GM19351 (cell line): ENCODE data around the gene PAX7.

Source experiments
- ATAC-seq: cut with Tn5 transposase; IDR thresholded peaks from one replicate; pipeline ENCODE4 v1.9.1; 2021; ENCODE audit warnings: mild to moderate bottlenecking, moderate library complexity; ENCODE audit not compliant: unreplicated experiment

Gene PAX7

DNA sequence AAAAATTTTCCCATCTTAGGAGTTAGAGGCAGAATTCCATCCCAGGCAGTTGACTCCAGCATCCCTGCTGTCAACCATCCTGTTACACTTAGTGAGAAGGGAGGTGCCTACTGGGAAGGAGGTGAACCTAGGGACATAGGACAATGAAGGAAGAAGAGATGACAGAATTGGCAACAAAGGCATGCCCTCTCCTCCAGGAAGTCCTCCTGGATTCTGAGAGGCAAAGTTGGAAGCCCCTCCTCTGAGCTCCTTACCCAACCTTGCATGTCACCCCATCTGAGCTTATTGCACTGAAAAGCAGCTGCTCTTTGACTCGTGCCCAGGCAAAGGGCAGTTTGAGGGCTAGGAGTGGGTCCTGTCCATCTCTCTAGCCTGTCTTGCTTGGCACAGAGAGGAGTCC is 66.9 kb downstream of the PAX7 start:
- no peak for ATAC-seq

DNA sequence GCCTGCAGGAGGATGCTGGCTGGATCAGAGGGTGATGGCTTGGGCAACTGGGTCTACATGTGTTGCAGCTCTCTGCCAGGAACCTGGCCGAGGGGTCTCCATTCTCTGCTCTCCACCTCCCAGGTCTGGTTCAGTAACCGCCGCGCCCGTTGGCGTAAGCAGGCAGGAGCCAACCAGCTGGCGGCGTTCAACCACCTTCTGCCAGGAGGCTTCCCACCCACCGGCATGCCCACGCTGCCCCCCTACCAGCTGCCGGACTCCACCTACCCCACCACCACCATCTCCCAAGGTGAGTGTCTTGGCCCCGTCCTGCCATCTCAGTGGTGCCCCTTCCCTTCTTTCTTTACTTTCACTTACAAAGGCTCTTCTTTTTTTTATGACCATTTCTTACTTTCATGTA is 69.9 kb downstream of the PAX7 start:
- no peak for ATAC-seq

DNA sequence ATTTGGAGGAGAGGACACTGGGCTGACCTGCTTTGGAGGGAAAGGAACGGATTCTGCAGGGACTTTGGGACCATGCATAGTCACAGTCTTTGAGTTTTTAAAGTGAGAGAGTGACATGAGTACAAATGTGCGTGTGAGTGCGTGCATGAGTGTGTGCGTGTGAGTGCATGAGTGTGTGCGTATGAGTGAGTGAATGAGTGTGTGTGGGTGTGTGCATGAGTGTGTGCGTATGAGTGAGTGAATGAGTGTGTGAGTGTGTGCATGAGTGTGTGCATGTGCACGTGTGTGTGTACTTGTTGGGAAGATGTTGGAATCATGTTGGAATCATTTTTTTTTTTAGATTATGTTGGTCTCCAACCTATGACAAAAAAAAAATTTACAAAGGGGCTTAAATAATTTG is 70.5 kb downstream of the PAX7 start:
- no peak for ATAC-seq

DNA sequence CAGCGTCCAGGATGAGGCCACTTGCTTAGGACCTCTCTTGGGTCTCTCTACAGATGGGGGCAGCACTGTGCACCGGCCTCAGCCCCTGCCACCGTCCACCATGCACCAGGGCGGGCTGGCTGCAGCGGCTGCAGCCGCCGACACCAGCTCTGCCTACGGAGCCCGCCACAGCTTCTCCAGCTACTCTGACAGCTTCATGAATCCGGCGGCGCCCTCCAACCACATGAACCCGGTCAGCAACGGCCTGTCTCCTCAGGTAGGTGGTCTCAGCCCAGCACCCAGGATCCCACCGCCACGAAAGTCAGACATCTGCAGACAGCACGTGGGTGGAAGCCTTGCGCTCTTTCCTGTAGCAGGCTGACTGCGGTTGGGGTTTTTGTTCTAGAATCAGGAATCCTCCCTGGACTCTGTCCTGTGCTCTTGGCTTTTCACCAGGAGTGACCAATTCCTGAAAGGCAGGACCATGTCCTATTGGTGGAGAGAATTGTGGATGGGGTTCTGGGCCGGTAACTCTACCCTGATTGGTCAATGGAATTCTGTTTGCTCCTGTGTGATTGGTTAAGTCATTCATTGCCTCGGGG is 72.5 kb downstream of the PAX7 start:
- no peak for ATAC-seq

DNA sequence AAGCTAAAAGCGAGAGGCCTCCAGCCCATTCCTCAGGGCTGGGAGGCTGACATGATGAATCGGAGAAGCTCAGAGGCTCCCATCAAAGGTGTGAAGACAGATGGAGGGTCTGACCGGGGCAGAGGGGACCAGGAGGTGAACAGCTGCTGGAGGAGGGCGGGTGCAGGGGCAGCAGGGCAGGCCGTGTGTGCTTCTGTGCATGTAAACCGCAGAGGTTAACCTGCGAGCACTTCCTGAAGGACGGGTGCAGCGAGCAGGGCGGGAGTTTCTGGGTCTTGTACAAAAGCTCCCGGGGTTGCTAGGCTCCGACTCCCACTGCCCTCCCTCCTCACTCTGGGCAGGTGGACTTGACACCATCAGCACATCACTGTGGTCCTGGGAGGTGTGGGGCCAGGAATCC is 75.2 kb downstream of the PAX7 start:
- ATAC-seq: no peak

DNA sequence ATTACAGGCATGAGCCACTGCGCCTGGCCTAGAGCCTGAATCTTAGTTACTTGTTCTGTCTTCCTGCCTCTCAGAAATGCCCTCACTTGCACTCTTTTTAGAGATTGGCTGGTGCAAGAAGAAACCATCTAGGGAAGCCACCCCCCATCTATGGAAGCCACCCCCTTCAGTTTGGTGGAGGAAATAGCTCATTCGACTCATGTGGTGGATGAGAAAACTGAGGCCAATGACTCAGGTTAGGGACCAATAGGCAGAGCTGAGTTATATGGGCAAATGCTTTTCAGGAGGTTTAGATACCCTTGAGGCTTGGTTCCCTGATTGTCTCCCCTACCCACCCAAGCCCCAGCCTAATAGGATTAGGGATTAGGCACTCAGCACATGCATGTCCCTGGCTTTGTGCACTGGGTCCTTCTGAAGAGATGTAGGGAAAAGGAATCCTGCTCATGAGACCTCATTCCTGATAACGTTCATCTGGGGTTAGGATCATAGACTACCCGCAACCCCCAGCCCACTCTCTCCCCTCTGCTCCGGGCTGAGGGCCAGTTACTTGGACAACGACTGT is 77.1 kb downstream of the PAX7 start:
- no peak for ATAC-seq

DNA sequence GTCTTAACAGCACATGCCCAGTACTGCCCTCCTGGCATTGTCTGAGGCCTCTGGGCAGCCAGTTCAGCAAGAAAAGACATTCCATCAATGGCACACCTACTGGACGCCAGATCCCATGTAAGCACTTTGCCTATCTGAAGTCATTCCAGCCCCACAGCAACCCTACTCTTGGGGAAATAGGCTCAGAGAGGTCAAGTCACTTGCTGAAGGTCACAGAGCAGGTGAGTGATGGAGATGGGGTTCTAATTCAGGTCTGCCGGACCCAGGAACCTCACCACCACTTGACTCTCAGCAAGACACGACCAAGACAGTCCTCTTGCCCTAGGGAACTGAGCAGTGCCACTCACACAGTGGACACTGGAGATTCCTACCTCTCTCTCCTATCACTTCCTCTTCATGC is 79.4 kb downstream of the PAX7 start:
- no peak for ATAC-seq

DNA sequence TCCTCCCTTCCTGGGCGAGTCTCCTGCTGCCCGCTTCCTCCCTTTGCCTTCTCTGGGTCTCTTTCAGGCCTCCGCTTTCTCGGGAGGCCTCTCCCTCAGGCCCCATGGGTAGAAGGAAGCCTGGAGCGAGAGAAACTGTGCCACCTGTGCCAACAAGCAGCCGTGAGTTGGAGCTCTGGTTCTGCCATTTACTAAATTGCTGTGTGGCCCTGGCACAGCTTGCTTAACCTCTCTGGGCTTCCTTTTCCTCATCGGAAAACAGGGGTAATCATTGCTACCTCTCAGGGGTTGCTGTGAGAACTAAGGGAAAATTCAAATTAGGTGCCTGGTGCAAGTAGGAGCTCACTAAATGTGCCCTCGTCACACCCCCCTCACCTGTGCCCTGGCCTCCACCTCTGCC is 80.4 kb downstream of the PAX7 start:
- no peak for ATAC-seq

DNA sequence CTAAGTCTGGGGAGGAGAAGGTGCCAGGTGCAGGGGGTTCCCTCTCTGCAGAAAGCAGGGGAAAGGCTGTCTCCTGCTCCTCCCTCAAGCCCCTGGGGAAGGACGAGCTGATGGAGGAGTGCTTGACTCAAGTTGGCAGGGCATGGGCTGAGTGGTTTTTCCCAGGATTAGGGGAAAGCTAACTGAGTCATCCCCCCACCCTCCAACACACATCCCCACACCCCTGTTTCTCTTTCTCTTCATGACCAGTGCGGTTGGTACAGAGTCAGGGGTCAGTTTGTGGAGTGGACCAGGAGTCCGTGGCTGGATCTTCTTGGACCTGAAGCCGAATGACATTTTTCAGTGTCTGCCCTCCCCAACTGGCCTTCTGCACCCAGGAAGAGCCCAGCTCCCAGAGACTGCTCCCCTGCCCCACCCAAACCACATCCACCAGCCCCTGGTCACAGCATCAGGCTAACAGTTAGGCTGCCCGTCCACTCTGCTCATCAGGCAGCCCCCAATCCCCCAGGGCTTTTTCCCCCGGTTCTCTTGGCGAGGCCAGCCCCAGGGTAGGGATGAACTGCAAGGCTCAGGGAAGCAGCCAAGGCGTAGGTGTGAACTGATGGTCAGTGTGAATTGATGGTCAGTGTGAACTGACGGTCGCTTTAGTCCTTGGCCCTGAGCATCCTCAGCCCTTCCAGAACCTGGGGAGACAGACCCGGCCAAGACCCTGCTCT is 81.0 kb downstream of the PAX7 start:
- ATAC-seq: no peak

DNA sequence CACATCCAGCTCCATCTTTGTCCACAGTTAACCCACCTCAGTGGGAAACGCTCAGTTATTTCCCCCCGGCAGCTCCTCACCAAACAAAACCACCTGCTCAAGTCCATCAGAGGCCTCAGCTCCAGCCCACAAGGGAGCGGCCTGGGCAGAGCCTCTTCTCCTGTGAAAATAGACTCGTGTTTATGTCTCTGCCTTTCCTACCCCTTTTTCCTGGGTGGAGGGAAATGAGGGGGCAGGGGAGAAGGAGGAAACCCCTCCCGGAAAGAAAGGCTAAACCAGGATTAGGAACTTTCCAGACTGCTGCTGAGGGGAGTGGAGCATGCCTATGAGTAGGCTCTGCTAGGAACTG is 81.6 kb downstream of the PAX7 start:
- no peak for ATAC-seq

DNA sequence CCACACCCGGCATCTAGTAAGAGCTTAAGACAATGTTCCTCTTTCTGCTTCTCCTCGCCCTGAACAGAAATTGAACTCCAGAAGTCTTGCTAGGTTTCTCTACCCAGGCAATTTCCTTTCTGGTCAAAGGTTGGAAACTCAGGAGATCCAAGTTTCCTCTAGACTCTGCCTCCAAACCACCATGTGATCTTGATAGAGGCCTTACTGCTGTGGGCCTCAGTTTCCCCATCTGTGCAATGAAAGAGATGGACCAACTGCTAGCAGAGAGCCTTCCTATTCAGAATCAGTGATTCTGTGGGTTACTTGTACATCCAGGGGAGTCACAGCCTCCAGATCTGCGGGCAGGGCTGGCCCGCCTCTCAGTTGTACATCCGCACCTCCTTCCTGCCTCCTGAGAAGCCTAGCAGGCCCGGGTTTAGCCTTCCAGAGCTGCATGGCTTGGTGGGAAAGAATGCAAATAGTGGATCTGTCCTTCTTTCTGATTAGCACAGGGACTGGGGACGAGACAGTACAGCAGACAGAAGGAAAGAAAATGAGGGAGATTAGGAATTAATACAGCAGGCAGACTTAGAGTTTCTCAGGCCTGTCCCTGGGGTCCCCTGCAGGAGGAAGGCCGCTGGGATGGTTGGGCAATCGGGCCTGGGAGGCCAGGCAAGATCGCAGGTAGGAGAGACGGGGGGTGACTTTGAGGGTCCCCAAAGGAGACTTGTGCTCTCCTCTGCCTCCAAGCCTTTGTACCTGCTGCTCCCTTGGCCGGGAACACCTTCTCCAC is 83.9 kb downstream of the PAX7 start:
- no peak for ATAC-seq

DNA sequence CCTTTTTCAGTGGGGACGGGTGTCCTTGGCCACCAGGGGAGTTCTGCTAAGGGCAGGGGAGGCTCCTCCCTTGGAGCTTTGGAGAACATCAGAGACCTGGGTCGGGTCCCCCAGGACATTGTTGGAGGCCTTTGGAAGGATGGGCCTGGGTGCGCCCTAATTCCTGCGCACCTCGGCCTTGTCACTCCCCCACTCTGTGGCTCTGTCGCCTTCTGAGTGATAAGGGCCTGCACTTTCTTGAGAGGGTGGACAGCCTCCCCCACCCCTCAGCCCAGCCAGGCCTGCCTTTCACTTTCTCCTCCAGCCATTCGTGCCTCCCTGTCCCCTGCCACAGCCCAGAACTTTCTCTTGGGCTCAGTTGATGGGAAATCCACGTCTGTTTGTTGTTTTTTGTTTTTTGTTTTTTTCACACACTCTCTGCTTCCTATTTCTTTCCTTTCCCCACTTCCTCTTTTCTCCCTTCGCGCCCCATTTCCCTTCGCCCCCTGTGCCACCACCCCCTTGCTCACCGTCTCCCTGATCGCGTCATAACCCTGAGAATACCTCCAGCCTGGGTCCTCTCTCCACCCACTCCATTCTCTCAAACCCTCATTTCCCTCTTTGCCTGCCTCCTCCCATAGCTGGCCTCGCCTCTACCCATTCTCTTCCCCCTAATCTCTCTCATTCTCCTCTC is 85.6 kb downstream of the PAX7 start:
- ATAC-seq: no peak

DNA sequence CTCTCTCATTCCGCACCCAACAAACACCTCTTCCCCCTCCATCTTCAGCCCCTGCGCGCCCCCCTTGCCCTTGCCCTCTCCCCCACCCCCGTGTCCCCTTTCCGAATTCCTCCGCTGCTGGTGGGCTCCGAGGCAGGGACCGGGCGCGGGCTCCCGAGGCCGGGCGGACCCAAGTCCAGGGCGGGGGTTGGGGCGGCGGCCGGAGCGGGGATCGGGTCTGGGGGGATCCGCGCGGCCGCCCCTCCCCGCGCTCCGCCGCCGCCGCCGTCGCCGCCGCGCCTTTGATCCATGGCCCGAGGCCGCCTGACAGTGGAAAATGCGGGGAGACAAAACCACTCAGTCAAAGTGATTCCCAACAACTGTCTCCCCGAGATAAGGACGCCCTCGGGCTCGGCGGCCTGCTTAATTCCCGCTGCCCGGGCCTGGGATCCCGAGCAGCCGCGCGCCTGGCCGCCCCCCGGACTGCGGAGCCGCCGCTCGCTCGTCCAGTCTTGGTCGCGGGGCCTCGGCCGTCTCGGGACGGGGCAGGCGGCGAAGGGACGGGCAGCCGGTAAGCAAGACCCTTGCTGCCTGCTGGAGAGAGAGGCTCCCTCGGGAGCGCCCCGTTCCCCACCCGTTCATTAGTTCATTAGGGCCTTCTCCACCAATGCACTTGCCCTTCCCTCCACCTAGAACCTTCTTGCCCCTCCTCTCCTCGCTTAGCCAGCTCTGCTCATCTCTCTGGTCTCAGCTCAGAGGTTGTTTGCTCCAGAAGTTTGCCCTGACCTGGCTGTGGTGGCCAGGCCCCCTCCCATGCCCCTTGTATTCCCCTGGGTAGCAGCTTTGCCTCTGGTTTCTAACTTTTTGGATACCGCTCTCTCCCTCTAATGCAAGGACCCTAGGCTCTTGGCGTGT is 86.4 kb downstream of the PAX7 start:
- ATAC-seq: no peak

DNA sequence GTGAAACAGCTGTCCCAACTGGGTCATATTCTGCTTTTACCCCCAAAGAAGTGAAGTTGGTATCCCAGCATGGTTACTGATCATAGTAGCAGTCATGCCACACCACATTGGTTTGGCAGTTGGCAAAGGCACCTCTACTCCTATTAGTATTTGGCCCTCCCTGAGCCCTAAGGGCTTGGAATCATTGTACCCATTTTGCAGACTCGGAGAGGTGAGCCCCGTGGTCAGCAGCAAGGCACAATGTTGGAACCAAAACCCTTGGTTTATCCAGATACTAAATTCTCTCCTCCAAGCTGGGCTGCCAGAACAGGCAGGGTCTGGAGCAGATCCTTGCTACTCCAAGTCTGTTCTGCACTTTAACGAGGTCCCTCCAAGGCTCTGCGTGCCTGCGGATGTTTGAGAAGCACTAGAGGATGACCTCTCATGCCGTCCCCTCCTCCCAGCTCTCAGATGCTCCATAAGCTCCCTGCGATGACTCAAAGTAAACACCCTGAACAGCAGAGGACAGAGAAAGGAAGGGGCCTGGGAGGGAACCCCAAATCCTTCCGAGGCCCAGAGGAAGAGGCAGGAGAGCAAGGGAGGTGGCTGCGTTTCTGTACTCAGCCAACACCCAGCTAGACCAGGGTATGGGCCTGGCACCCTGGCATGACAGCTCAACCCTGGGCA is 89.3 kb downstream of the PAX7 start:
- no peak for ATAC-seq

DNA sequence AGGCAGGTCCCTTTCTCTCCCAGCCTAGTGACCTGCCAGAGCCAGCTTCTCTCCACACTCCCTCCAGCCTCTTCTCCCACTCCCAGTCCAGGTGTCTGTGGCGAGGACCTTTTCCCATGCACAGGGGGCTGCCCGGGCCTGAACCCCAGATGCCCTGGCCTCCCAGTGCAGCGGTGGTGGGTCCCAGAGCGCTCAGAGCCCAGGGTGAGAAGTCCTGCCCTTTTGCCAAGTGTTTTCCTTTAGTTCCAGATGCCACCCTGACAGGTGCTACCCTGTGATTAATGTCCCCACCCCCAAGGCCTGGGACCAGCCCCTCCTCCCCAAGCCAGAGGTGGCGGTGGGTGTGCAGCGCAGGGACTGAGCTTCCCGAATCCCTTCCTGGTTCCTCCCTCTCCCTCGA is 90.4 kb downstream of the PAX7 start:
- no peak for ATAC-seq

DNA sequence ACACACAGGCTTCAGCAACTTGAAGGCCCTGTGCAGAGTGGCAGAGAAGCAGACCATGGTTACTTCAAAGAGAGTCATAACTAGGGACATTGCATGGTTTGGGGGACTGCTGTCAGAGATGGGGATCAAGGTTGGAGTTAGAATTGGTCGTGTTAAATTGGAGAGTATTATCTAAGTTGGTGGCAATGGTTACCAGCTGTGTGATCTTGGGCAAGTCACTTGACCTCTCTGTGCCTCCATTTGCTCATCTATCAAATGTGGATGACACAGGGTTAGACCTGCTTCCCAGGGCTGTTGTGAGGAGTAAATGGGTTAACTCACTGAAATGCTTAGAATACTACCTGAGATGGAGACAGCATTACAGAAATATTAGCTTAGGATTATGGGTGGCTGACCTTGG is 91.1 kb downstream of the PAX7 start:
- ATAC-seq: no peak

DNA sequence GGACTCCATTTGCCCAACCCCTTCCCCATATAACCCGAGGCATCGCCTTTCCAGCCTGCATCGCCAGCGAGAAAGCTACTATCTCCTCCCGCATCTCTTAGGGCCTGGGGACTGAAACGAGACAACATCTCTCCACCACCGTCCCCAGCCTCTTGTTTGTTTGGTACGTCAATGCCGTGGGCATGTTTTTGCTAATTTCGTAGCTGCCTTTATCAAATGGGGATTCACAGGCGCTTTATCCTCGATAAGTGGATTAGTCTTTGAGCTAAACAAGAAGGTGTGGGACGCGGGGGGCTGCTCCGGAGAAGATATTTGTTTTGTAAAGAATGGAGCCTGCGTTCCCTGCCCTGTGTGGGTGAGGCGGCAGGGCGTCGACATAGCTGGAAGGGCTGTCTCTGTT is 91.6 kb downstream of the PAX7 start:
- no peak for ATAC-seq

DNA sequence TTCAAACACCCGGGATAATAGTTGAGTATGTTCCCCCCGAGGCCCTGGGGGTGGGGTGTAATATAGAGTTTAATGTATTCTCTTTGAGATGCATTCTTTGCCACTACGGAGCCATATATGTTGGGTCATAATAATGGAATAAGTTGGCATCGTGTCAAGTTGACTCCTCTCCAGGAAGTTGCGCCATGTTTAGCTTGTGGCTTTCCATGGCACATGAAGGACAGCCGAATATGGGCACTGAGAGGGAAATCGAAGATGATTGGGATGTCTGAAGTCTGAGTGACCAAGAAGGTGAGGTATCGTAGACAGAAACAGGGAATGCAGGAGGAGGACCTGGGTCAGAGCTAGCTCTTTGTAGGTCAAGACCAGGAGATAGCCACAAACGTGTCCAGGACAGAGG is 92.6 kb downstream of the PAX7 start:
- no peak for ATAC-seq

DNA sequence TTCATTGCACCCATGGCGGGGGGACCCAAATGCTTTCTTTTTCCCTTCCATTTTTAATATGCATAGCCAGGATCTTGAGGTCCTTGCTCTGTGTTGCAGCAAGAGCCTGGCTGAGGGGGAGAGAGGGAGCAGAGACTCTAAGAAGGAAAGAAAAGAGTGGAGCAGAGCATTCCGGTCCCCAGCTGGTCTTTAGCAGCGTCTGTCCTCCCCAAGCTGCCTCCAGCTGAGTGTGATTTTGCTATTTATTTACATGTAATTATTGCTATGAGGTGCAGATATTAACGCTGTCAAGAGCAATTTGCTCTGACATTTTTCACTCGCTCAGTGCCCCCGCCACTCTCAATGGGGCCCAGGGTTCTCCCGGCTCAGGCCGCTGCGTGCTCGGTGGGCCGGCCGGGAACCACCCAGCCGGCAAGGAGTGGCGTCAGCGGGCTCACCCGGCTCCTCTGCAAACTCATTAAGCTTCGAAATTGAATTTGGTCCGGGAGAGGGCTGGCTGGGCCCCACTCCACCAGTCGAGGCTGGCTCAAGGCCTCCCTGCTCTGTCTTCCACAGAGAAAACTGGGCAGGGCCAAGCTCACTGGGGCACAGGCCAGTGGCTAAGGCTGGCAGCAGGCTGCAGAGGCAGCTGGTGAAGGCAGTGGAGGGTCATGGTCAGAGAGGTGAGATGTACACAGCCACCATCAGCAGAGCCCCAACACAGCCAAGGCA is 93.2 kb downstream of the PAX7 start:
- no peak for ATAC-seq
